HG03196 (cell line): ENCODE data around the gene FAM216A.

Experiments used
- ATAC-seq: cut with Tn5 transposase; IDR thresholded peaks from one replicate; pipeline ENCODE4 v1.9.1; 2021; ENCODE audit not compliant: unreplicated experiment

The FAM216A gene

DNA sequence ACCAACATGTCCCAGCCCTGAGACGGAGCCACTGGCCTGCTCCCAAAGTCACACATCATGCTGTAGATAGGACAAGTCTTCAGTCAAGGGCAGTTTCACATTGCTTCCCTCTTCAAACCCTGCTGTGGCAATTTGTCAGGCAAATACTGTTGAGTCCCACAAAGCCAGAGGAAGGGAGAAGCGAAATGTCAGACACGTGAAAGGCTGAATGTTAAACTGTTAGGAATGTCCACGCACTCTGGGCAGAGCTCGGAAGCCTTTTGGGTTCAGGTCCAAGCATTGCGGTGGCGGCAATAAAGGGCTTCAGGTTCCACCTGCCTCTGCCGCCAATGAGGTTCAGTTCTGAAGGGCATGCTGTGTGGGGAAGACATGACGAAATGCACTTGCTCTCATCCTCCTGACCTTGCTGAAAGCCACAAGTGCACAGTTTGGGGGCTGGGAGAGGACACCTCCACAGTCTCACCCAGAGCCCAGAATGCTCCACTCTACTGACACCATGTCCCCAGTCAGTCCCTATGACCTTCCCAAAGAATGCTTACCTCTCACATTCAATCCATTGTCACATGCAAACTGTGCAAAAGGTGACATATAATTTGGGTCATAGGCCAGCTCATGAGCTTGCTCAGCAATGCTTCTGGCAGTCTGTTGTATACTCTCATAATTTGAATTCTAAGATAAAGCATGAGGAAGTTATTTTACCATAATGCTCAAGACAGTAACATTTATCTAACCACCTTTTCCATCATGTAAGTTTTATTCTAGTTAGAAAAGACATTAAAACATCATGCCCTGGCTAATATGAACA lies 69.2 kb downstream of the FAM216A start:
- ATAC-seq = no peak

DNA sequence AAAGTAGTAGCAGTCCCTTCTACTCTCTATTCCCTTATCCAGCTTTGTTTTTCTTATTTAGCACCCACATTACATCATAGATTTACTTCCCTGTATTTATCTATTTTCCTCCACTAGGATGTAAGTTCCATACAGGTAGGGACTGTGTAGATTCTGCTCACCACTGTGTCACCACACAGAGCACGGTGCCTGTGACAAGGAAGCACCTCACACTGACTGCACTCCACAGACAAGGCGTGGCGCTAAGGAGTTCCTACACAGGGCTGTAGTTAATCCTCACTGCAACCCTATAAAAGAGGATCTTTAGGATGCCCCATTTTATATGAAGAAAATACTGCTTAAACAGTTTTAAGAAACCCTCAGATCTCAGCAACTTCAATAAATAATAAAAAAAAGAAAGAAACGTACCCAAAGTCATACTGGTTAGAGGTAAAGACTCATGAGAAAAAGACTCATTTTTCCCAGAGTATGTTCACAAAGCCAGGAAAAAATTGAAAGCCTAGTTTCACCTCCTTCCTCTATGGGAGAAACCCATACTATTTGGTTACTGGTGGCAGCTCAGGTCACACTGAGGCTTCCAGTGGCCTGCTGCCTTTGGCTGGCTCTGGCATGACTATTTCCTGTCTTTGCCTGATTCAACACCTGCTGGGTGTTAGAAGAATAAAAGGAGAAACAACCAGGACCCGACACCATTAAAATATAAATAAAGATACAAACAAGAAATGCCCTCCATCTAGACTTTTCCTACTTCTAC lies 70.4 kb downstream of the FAM216A start:
- ATAC-seq = no peak
